Neuronal stem cell (in vitro differentiated cells): ENCODE measurements around the gene TACC2.

Experiments used
- DNase-seq: peaks from one replicate; pipeline ENCODE4 v3.0.0-alpha.2; 2013; ENCODE audit warnings: low spot score
- H2AFZ ChIP-seq: one replicate; pipeline ENCODE4 v1.6.1; 2013; ENCODE audit warnings: mild to moderate bottlenecking, low read length, inconsistent platforms
- H2AK5ac ChIP-seq: 2 replicates; pipeline ENCODE4 v1.6.1; 2013; ENCODE audit warnings: low read depth, mild to moderate bottlenecking, inconsistent platforms, low read length, moderate library complexity, mixed read lengths
- H2BK120ac ChIP-seq: 2 replicates; pipeline ENCODE4 v1.6.1; 2013; ENCODE audit warnings: low read depth, mild to moderate bottlenecking, inconsistent platforms, low read length, moderate library complexity, mixed read lengths
- H2BK12ac ChIP-seq: one replicate; pipeline ENCODE4 v1.6.1; 2013; ENCODE audit warnings: low read length, inconsistent platforms
- H2BK15ac ChIP-seq: 2 replicates; pipeline ENCODE4 v1.6.1; 2013; ENCODE audit warnings: mild to moderate bottlenecking, low read length, inconsistent platforms, mixed read lengths
- H2BK5ac ChIP-seq: one replicate; pipeline ENCODE4 v1.6.1; 2013; ENCODE audit warnings: inconsistent platforms, mild to moderate bottlenecking, low read length, moderate library complexity
- H3K14ac ChIP-seq: one replicate; pipeline ENCODE4 v1.6.1; 2013; ENCODE audit warnings: low read length, inconsistent platforms
- H3K18ac ChIP-seq: 2 replicates; pipeline ENCODE4 v1.6.1; 2013; ENCODE audit warnings: low read length, inconsistent platforms
- H3K23ac ChIP-seq: 2 replicates; pipeline ENCODE4 v1.6.1; 2013; ENCODE audit warnings: low read depth, mild to moderate bottlenecking, mixed read lengths, low read length, inconsistent platforms; ENCODE audit not compliant: poor library complexity
- H3K27ac ChIP-seq: replicated peaks from 3 replicates; pipeline ENCODE4 v1.5.1; 2013; ENCODE audit warnings: low read length, inconsistent platforms
- H3K27me3 ChIP-seq, 3 experiments: 2 replicates each; pipeline ENCODE4 v1.6.1; 2013; ENCODE audit warnings: low read length in 3 of 3, mild to moderate bottlenecking in 2 of 3, inconsistent platforms in 1 of 3, low read depth in 1 of 3, mixed read lengths in 1 of 3, moderate library complexity in 1 of 3; ENCODE audit not compliant: control insufficient read depth in 3 of 3, insufficient read depth in 3 of 3
- H3K36me3 ChIP-seq, 2 donors: replicated peaks in 1 of 2; 2 replicates each; pipeline ENCODE4 v1.6.1; 2013; ENCODE audit warnings: low read length in 2 of 2; ENCODE audit not compliant: control insufficient read depth in 2 of 2, insufficient read depth in 2 of 2
- H3K4ac ChIP-seq: 2 replicates; pipeline ENCODE4 v1.6.1; 2013; ENCODE audit warnings: inconsistent platforms, mild to moderate bottlenecking, low read length, moderate library complexity
- H3K4me1 ChIP-seq, 2 donors: 1 replicate in 1 of 2; 2 replicates in 1 of 2; pipeline ENCODE4 v1.6.1; 2013; ENCODE audit warnings: low read length in 2 of 2, low read depth in 1 of 2; ENCODE audit not compliant: control insufficient read depth in 2 of 2, insufficient read depth in 1 of 2
- H3K4me2 ChIP-seq: one replicate; pipeline ENCODE4 v1.6.1; 2013; ENCODE audit warnings: mild to moderate bottlenecking, low read length, inconsistent platforms; ENCODE audit not compliant: insufficient read depth, poor library complexity, severe bottlenecking
- H3K4me3 ChIP-seq, 2 donors: 2 replicates each; pipeline ENCODE4 v1.5.1; 2013; ENCODE audit warnings: low read length in 2 of 2, mild to moderate bottlenecking in 2 of 2, inconsistent platforms in 1 of 2, moderate library complexity in 1 of 2
- H3K79me1 ChIP-seq: one replicate; pipeline ENCODE4 v1.6.1; 2013; ENCODE audit warnings: low read depth, mild to moderate bottlenecking, inconsistent platforms, low read length, moderate library complexity
- H3K9ac ChIP-seq: one replicate; pipeline ENCODE4 v1.6.1; 2013; ENCODE audit warnings: mild to moderate bottlenecking, low read depth, low read length, inconsistent platforms; ENCODE audit not compliant: poor library complexity
- H3K9me3 ChIP-seq, 2 donors: replicated peaks in 1 of 2; 2 replicates each; pipeline versions ENCODE3 to v1.6.1; 2013; ENCODE audit warnings: low read length in 2 of 2, mild to moderate bottlenecking in 2 of 2, inconsistent platforms in 1 of 2, low read depth in 1 of 2, mixed read lengths in 1 of 2, moderate library complexity in 1 of 2; ENCODE audit not compliant: control insufficient read depth in 2 of 2, insufficient read depth in 1 of 2
- H4K8ac ChIP-seq: one replicate; pipeline ENCODE4 v1.6.1; 2013; ENCODE audit warnings: low read depth, mild to moderate bottlenecking, inconsistent platforms, low read length, moderate library complexity
- H4K91ac ChIP-seq: one replicate; pipeline ENCODE4 v1.6.1; 2013; ENCODE audit warnings: low read length, low read depth, mild to moderate bottlenecking, inconsistent platforms; ENCODE audit not compliant: poor library complexity
- WGBS, 2 donors: extraction: QIAGEN DNeasy Blood & Tissue Kit; methylation state at CpG; one replicate each; pipeline ENCODE4 v1.1.7; 2013; ENCODE audit warnings: missing lambda C conversion rate in 2 of 2, mixed read lengths in 1 of 2; ENCODE audit not compliant: insufficient read length in 2 of 2, insufficient replicate concordance in 1 of 2; ENCODE audit errors: extremely low coverage in 2 of 2; 5-methylcytosine and 5-hydroxymethylcytosine counted together

TACC2 gene

DNA sequence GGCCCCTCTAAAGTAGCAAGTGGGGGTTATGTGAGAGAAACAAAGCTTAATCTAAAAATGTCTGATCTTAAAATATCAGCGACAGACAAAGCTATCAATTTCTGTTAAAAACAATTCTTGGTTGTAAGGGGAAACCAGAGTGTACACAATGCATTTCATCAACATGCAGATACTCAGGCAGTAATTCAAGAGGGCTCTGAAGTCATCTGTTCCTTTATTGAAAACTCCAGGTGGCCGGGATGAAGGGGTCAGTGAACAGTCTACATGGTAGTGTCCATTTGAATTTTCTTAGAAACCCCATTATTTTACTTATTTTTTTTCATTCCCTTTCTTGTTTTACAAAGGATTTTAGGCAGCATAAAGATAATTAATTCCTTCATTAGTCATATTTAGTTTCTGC is 245.5 kb downstream of the TACC2 start:
- no peak overlapping the region for H3K4me2 ChIP-seq
- H3K9ac ChIP-seq: no peak overlapping the region
- no peak overlapping the region for H4K8ac ChIP-seq
- DNase-seq: no peak
- H3K79me1 ChIP-seq: no peaks in the 10 kb centered on the region
- H3K23ac ChIP-seq: no peak overlapping the region
- H2AFZ ChIP-seq: peak overlapping the region; percentile 35
- no peak overlapping the region for H3K4ac ChIP-seq
- peaks cover 0 to 3% of the 10 kb centered on the region in 2 donors for H3K9me3 ChIP-seq
- H3K36me3 ChIP-seq: peaks cover 19 to 82% of the 10 kb centered on the region in 2 donors
- no CpG with 5 or more reads among the region's 2 CpGs for WGBS, 2 donors
- H2BK5ac ChIP-seq: no peak overlapping the region
- peak overlapping the region; percentile 31 for H3K27ac ChIP-seq
- H3K18ac ChIP-seq: no peak overlapping the region
- no peak overlapping the region for H2BK120ac ChIP-seq
- H3K4me3 ChIP-seq: no peak overlapping the region
- H4K91ac ChIP-seq: no peak overlapping the region
- no peak overlapping the region for H2BK15ac ChIP-seq
- no peak overlapping the region for H3K14ac ChIP-seq
- H3K4me1 ChIP-seq: peaks cover 7 to 13% of the 10 kb centered on the region in 2 donors
- no peak overlapping the region for H2AK5ac ChIP-seq
- no peak overlapping the region for H2BK12ac ChIP-seq
- no peaks in the 10 kb centered on the region for H3K27me3 ChIP-seq

- Histone ChIP-seq H3K36me3 (peaks cover 18 to 82% of the 10 kb centered on the region in 2 donors), H2BK15ac (no peak overlapping the region), H2AK5ac (no peak overlapping the region), H3K23ac (no peak overlapping the region), H4K91ac (no peak overlapping the region), H3K9ac (no peak overlapping the region), H3K4me1 (peaks cover 7 to 13% of the 10 kb centered on the region in 2 donors), H4K8ac (no peak overlapping the region), H3K27me3 (no peaks in the 10 kb centered on the region), H3K4me3 (no peak overlapping the region), H2BK5ac (no peak overlapping the region), H3K4ac (no peak overlapping the region), H3K9me3 (no peaks in the 10 kb centered on the region), H3K18ac (no peak overlapping the region), H3K79me1 (no peaks in the 10 kb centered on the region), H3K14ac (no peak overlapping the region), H3K4me2 (no peak overlapping the region), H2BK12ac (no peak overlapping the region), H2BK120ac (no peak overlapping the region), H3K27ac (no peak overlapping the region), H2AFZ (no peak overlapping the region)
- WGBS, 2 donors: no CpG with 5 or more reads among the region's 5 CpGs
- DNase-seq: no peak
Measured at GRCh38 chr10:122236690-122237306, 247.8 kb downstream of the TACC2 start.

DNA sequence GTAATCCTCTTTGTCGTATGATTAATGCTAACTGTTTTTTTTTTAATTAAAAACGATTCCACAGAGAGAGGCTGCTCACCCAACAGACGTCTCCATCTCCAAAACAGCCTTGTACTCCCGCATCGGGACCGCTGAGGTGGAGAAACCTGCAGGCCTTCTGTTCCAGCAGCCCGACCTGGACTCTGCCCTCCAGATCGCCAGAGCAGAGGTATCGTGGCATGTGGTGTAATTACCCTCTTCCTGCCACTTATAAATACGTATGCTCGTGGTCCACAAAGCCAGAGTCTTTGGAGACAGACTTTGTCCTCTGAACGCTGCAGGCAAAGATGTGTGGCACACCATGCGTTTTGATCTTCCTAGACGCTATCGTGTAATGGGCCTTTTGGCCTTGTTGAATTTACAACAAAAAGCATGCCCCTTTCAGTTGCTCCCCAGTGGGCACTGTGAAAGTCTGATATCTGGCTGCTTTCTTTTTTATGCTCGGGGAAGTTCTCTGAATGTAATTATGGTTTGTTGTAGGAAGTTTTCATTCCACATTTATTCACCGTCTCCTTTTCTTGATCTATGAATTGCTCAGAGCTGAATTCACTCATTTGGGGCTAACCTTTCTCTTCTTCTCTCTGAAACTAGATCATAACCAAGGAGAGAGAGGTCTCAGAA is 248.5 kb downstream of the TACC2 start:
- H3K4me2 ChIP-seq: no peak overlapping the region
- H3K27ac ChIP-seq: no peak overlapping the region
- H3K27me3 ChIP-seq: no peaks in the 10 kb centered on the region
- H2AK5ac ChIP-seq: no peak overlapping the region
- no peak overlapping the region for H3K4me3 ChIP-seq
- peaks cover 7 to 13% of the 10 kb centered on the region in 2 donors for H3K4me1 ChIP-seq
- H4K8ac ChIP-seq: no peak overlapping the region
- no peak overlapping the region for H3K9ac ChIP-seq
- H3K14ac ChIP-seq: no peak overlapping the region
- H3K4ac ChIP-seq: no peak overlapping the region
- H2BK12ac ChIP-seq: no peak overlapping the region
- no peak overlapping the region for H2AFZ ChIP-seq
- H4K91ac ChIP-seq: no peak overlapping the region
- H2BK120ac ChIP-seq: no peak overlapping the region
- H3K9me3 ChIP-seq: no peaks in the 10 kb centered on the region
- no peak overlapping the region for H3K18ac ChIP-seq
- peaks cover 20 to 82% of the 10 kb centered on the region in 2 donors for H3K36me3 ChIP-seq
- H2BK5ac ChIP-seq: no peak overlapping the region
- no peaks in the 10 kb centered on the region for H3K79me1 ChIP-seq
- H2BK15ac ChIP-seq: no peak overlapping the region
- no peak for DNase-seq
- H3K23ac ChIP-seq: no peak overlapping the region
- WGBS, 2 donors: no CpG with 5 or more reads among the region's 17 CpGs

DNA sequence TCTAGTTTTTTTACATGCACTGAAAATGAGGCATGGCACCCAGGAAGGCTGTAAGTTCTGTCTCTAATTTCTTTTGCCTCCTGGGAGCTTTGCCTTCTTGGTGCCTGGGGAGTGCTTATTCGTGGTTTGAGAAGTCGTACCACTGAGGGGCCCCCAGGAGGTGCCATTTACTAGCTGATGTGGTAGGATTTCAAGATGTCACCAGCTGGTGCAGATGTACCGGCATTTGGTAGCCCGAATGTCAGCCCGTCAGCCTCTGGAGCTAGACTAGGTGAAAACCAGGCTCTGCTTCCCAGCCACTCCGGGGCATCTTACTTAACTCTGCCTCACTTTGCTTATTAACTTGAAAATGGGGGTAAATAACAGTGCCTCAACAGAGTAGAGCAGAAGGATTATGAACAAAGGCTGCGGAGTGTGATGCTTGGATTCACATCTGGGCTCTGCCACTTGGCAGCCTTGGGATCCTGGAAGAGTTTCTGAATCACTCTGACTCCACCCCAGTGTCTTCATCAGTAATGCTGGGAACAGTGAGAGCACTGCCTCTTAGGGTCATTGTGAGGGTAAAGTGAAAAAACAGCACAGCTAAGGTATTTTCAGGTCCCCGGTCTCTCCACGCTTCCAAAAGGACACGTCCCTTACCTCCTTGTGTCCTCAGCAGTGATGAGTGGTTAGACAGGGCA is 250.8 kb downstream of the TACC2 start:
- Histone ChIP-seq H3K4ac (no peak overlapping the region), H2AK5ac (no peak overlapping the region), H3K14ac (no peak overlapping the region), H3K4me1 (peaks cover 0 to 2% of the 10 kb centered on the region in 2 donors), H3K9ac (no peak overlapping the region), H3K4me3 (no peak overlapping the region), H2BK5ac (no peak overlapping the region), H4K91ac (no peak overlapping the region), H3K9me3 (no peaks in the 10 kb centered on the region), H2AFZ (no peak overlapping the region), H4K8ac (no peak overlapping the region), H2BK12ac (no peak overlapping the region), H2BK120ac (no peak overlapping the region), H3K4me2 (no peak overlapping the region), H3K23ac (no peak overlapping the region), H3K18ac (no peak overlapping the region), H3K27ac (no peak overlapping the region), H3K79me1 (no peaks in the 10 kb centered on the region), H3K36me3 (peaks cover 25 to 92% of the 10 kb centered on the region in 2 donors), H3K27me3 (no peaks in the 10 kb centered on the region), H2BK15ac (no peak overlapping the region)
- no peak for DNase-seq
- no CpG with 5 or more reads among the region's 10 CpGs for WGBS, 2 donors
